Measurements from ENCODE around the gene SRSF7. TPM values are rescaled to one million over a fixed set of nuclear protein-coding genes. Genes with fewer than 3 reads are reported as not detected.
"Not testable (repeated sequence)": the region's sequence is repeated elsewhere in the genome, so short reads cannot be mapped to it uniquely, and the experiment has no call there.

Gene SRSF7
- total RNA-seq, 1 donor from 2014 or later, result 215 TPM

GRCh38 chr2:38704664-38705063 is 46.5 kb downstream of the SRSF7 start:
- DNase-seq (ENCODE audit: low read depth), result no peak
- no peak for TF ChIP-seq CTCF (conservative IDR thresholded peaks at IDR 0.05; ENCODE audit: low read depth, low read length)
- H3K4me3 ChIP-seq (ENCODE audit: low read depth, low read length), result no peak overlapping the region

- H3K4me3 ChIP-seq (ENCODE audit: low read depth, low read length); DNase-seq (ENCODE audit: low read depth): not testable (repeated sequence)
These were observed 47.8 kb downstream of the SRSF7 start for GRCh38 chr2:38703336-38703735.

- no peak for DNase-seq (ENCODE audit: low read depth)
- TF ChIP-seq CTCF (conservative IDR thresholded peaks at IDR 0.05; ENCODE audit: low read depth, low read length), result no peak
These were observed 48.7 kb downstream of the SRSF7 start for GRCh38 chr2:38702413-38702812.

GRCh38 chr2:38701542-38701941 is 49.6 kb downstream of the SRSF7 start:
- no peak for TF ChIP-seq CTCF (conservative IDR thresholded peaks at IDR 0.05; ENCODE audit: low read depth, low read length)

More at GRCh38 chr2:38702413-38702812, 48.7 kb downstream of the SRSF7 start:
- no peak overlapping the region for H3K4me3 ChIP-seq (ENCODE audit: low read depth, low read length)

GRCh38 chr2:38700881-38701458 is 50.2 kb downstream of the SRSF7 start:
- no peak for TF ChIP-seq CTCF (conservative IDR thresholded peaks at IDR 0.05; ENCODE audit: low read depth, low read length)
- no peak overlapping the region for H3K4me3 ChIP-seq (ENCODE audit: low read depth, low read length)
- no peak for DNase-seq (ENCODE audit: low read depth)

More at GRCh38 chr2:38701542-38701941, 49.6 kb downstream of the SRSF7 start:
- H3K4me3 ChIP-seq (ENCODE audit: low read depth, low read length), result no peak overlapping the region
- DNase-seq (ENCODE audit: low read depth), result no peak

- no peak overlapping the region for H3K4me3 ChIP-seq (ENCODE audit: low read depth, low read length)
- DNase-seq (ENCODE audit: low read depth), result no peak
- TF ChIP-seq CTCF (conservative IDR thresholded peaks at IDR 0.05; ENCODE audit: low read depth, low read length), result no peak
These were observed 50.9 kb downstream of the SRSF7 start for GRCh38 chr2:38700113-38700785.

GRCh38 chr2:38698467-38699003 is 52.6 kb downstream of the SRSF7 start:
- DNase-seq (ENCODE audit: low read depth), result no peak
- H3K4me3 ChIP-seq (ENCODE audit: low read depth, low read length), result no peak overlapping the region
- no peak for TF ChIP-seq CTCF (conservative IDR thresholded peaks at IDR 0.05; ENCODE audit: low read depth, low read length)

Data from epithelial cell of proximal tubule (primary cell).